SK-N-SH treated with all-trans-retinoic acid at 6 μM for 48 hours (cell line): ENCODE results near the gene UAP1.

Experiments
- ATAC-seq: fragments of 200-7000 bp; cut with Tn5 transposase; 3 replicates; pipeline ENCODE4 v1.9.1; 2020; ENCODE audit warnings: mild to moderate bottlenecking, moderate library complexity
- ARNTL ChIP-seq: fragments of 450-650 bp; formaldehyde crosslinking; IDR thresholded peaks from 2 replicates; pipeline ENCODE4 v1.5.0; 2020; ENCODE audit warnings: low read depth, mild to moderate bottlenecking, moderate library complexity, borderline replicate concordance
- BACH2 ChIP-seq: fragments of 250-450 bp; sonication (Bioruptor Pico); IDR thresholded peaks from 2 replicates; pipeline ENCODE4 v1.9.0; 2021; ENCODE audit warnings: mild to moderate bottlenecking, borderline replicate concordance
- CREB5 ChIP-seq: fragments of 250-450 bp; sonication (Bioruptor Pico); IDR thresholded peaks from 2 replicates; pipeline ENCODE4 v1.5.1; 2020; ENCODE audit warnings: low read depth, mild to moderate bottlenecking, moderate library complexity
- CSDC2 ChIP-seq: fragments of 250-450 bp; sonication (Bioruptor Pico); IDR thresholded peaks from 2 replicates; pipeline ENCODE4 v1.5.0; 2020; ENCODE audit warnings: mild to moderate bottlenecking, moderate library complexity
- CSRNP3 ChIP-seq: fragments of 250-450 bp; sonication (Bioruptor Pico); IDR thresholded peaks from 2 replicates; pipeline ENCODE4 v1.5.1; 2021; ENCODE audit warnings: mild to moderate bottlenecking, moderate library complexity
- ESRRG ChIP-seq: fragments of 250-450 bp; sonication (Bioruptor Pico); IDR thresholded peaks from 2 replicates; pipeline ENCODE4 v1.6.1; 2021; ENCODE audit warnings: mild to moderate bottlenecking
- GLIS3 ChIP-seq: fragments of 250-450 bp; sonication (Bioruptor Pico); IDR thresholded peaks from 2 replicates; pipeline ENCODE4 v1.5.0; 2020; ENCODE audit warnings: mild to moderate bottlenecking, moderate library complexity
- ISL1 ChIP-seq: fragments of 250-450 bp; sonication (Bioruptor Pico); IDR thresholded peaks from 2 replicates; pipeline ENCODE4 v2.1.2; 2022; ENCODE audit warnings: mild to moderate bottlenecking, moderate library complexity
- OSR1 ChIP-seq: fragments of 250-450 bp; sonication (Bioruptor Pico); IDR thresholded peaks from 2 replicates; pipeline ENCODE4 v1.8.0; 2022; ENCODE audit warnings: moderate library complexity, mild to moderate bottlenecking, inconsistent platforms
- PATZ1 ChIP-seq: fragments of 250-450 bp; sonication (Bioruptor Pico); IDR thresholded peaks from 2 replicates; pipeline ENCODE4 v1.8.0; 2020; ENCODE audit warnings: mild to moderate bottlenecking, moderate library complexity, borderline replicate concordance
- POU6F1 ChIP-seq: fragments of 250-450 bp; sonication (Bioruptor Pico); IDR thresholded peaks from 2 replicates; pipeline ENCODE4 v1.8.0; 2021; ENCODE audit warnings: low read depth, mild to moderate bottlenecking, moderate library complexity, borderline replicate concordance
- PPARA ChIP-seq: fragments of 250-450 bp; sonication (Bioruptor Pico); IDR thresholded peaks from 2 replicates; pipeline ENCODE4 v1.5.0; 2020; ENCODE audit warnings: mild to moderate bottlenecking, borderline replicate concordance
- RARB ChIP-seq: fragments of 250-450 bp; sonication (Bioruptor Pico); IDR thresholded peaks from 2 replicates; pipeline ENCODE4 v1.8.0; 2021; ENCODE audit warnings: mild to moderate bottlenecking, moderate library complexity
- SNAI2 ChIP-seq: fragments of 250-450 bp; sonication (Bioruptor Pico); IDR thresholded peaks from 2 replicates; pipeline ENCODE4 v1.5.0; 2020; ENCODE audit warnings: mild to moderate bottlenecking, moderate library complexity
- TCF4 ChIP-seq: fragments of 250-450 bp; sonication (Bioruptor Pico); IDR thresholded peaks from 2 replicates; pipeline ENCODE4 v1.8.0; 2021; ENCODE audit warnings: mild to moderate bottlenecking, moderate library complexity, borderline replicate concordance
- TOX ChIP-seq: fragments of 250-450 bp; sonication (Bioruptor Pico); IDR thresholded peaks from 2 replicates; pipeline ENCODE4 v1.8.0; 2021; ENCODE audit warnings: mild to moderate bottlenecking, moderate library complexity, borderline replicate concordance
- TSHZ2 ChIP-seq: fragments of 250-450 bp; sonication (Bioruptor Pico); IDR thresholded peaks from 2 replicates; pipeline ENCODE4 v1.5.0; 2020; ENCODE audit warnings: mild to moderate bottlenecking, moderate library complexity
- ZC3H10 ChIP-seq: fragments of 250-450 bp; sonication (Bioruptor Pico); IDR thresholded peaks from 2 replicates; pipeline ENCODE4 v1.5.1; 2021; ENCODE audit warnings: mild to moderate bottlenecking, moderate library complexity
- ZFP30 ChIP-seq: fragments of 450-650 bp; formaldehyde crosslinking; IDR thresholded peaks from 2 replicates; pipeline ENCODE4 v1.5.0; 2022; ENCODE audit warnings: mild to moderate bottlenecking, moderate library complexity
- ZNF565 ChIP-seq: fragments of 450-650 bp; formaldehyde crosslinking; conservative IDR thresholded peaks from 2 replicates; pipeline ENCODE4 v1.5.0; 2020; ENCODE audit warnings: low read depth, mild to moderate bottlenecking, moderate library complexity
- ZNF70 ChIP-seq: fragments of 450-650 bp; formaldehyde crosslinking; IDR thresholded peaks from 2 replicates; pipeline ENCODE4 v1.5.0; 2020; ENCODE audit warnings: mild to moderate bottlenecking, moderate library complexity
- ZNF8 ChIP-seq: fragments of 450-650 bp; formaldehyde crosslinking; IDR thresholded peaks from 2 replicates; pipeline ENCODE4 v1.5.0; 2020; ENCODE audit warnings: mild to moderate bottlenecking, moderate library complexity

Gene UAP1

GRCh38 chr1:162621256-162621655 is 59.7 kb downstream of the UAP1 start:
- TF ChIP-seq POU6F1 (CRISPR knock-in tag) = no peak
- TF ChIP-seq TCF4 (CRISPR knock-in tag) = no peak
- TF ChIP-seq BACH2 (CRISPR knock-in tag) = no peak
- TF ChIP-seq SNAI2 = no peak
- no peak for TF ChIP-seq PATZ1
- TF ChIP-seq PPARA (CRISPR knock-in tag) = no peak
- no peak for TF ChIP-seq ZNF8 (CRISPR knock-in tag)
- TF ChIP-seq ISL1 = no peak
- TF ChIP-seq ESRRG (CRISPR knock-in tag) = no peak
- no peak for TF ChIP-seq ZNF565
- no peak for TF ChIP-seq CSRNP3 (CRISPR knock-in tag)
- TF ChIP-seq ZC3H10 (CRISPR knock-in tag) = no peak
- TF ChIP-seq ARNTL (CRISPR knock-in tag) = no peak
- no peak for TF ChIP-seq RARB (CRISPR knock-in tag)
- TF ChIP-seq ZFP30 = no peak
- no peak for TF ChIP-seq ZNF70 (CRISPR knock-in tag)
- TF ChIP-seq TOX (CRISPR knock-in tag) = no peak
- no peak for TF ChIP-seq CSDC2 (CRISPR knock-in tag)
- no peak for ATAC-seq

GRCh38 chr1:162625679-162626078 is 64.2 kb downstream of the UAP1 start:
- no peak for TF ChIP-seq OSR1 (CRISPR knock-in tag)
- ATAC-seq = no peak

- ATAC-seq = no peak
- TF ChIP-seq ZNF565 (no peak), POU6F1 (CRISPR knock-in tag) (no peak), SNAI2 (no peak), CSRNP3 (CRISPR knock-in tag) (no peak), ZNF8 (CRISPR knock-in tag) (no peak), PATZ1 (no peak), CREB5 (no peak), TCF4 (CRISPR knock-in tag) (no peak), OSR1 (CRISPR knock-in tag) (no peak), ISL1 (no peak), ESRRG (CRISPR knock-in tag) (no peak), GLIS3 (CRISPR knock-in tag) (no peak), ZC3H10 (CRISPR knock-in tag) (no peak), ZNF70 (CRISPR knock-in tag) (no peak), ZFP30 (no peak), TSHZ2 (CRISPR knock-in tag) (no peak), CSDC2 (CRISPR knock-in tag) (no peak), RARB (CRISPR knock-in tag) (no peak)
- TF ChIP-seq, all 23 proteins: peak for 0
Observed at GRCh38 chr1:162626094-162626493, 64.6 kb downstream of the UAP1 start.
